H1 (cell line): ENCODE measurements around the gene PLIN4. TPM values are rescaled to one million over a fixed set of nuclear protein-coding genes. Genes with fewer than 3 reads are reported as not detected.

Experiments
- CHD2 ChIP-seq: IDR thresholded peaks from 2 replicates; pipeline ENCODE4 v1.6.1; 2012; ENCODE audit warnings: low read length, improper control_type of control experiment
- CTBP2 ChIP-seq: IDR thresholded peaks from 2 replicates; pipeline ENCODE4 v1.7.0; 2011; ENCODE audit warnings: borderline replicate concordance, mild to moderate bottlenecking, moderate library complexity, mixed read lengths, low read length; ENCODE audit not compliant: insufficient read depth, insufficient read length
- GABPA ChIP-seq: IDR thresholded peaks from 2 replicates; pipeline ENCODE4 v1.6.1; 2011; ENCODE audit warnings: mild to moderate bottlenecking, low read length, moderate library complexity, borderline replicate concordance; ENCODE audit not compliant: insufficient read depth
- HDAC2 ChIP-seq, 2 experiments: fragments of 300-600 bp in 1 of 2; sonication (generic) in 1 of 2; IDR thresholded peaks; 2 replicates each; pipeline ENCODE4 v1.6.1; 2011 to 2012; ENCODE audit warnings: low read depth in 2 of 2, low read length in 2 of 2, mild to moderate bottlenecking in 2 of 2, moderate library complexity in 2 of 2, borderline replicate concordance in 1 of 2, inconsistent platforms in 1 of 2
- JUND ChIP-seq: IDR thresholded peaks from 2 replicates; pipeline ENCODE4 v1.6.1; 2011; ENCODE audit warnings: mild to moderate bottlenecking, improper control_type of control experiment, low read length
- NANOG ChIP-seq: IDR thresholded peaks from 2 replicates; pipeline ENCODE4 v1.6.1; 2011; ENCODE audit warnings: low read length, low read depth, mild to moderate bottlenecking, inconsistent platforms; ENCODE audit not compliant: insufficient read depth, poor library complexity, severe bottlenecking
- RXRA ChIP-seq: IDR thresholded peaks from 2 replicates; pipeline ENCODE4 v1.6.1; 2011; ENCODE audit warnings: low read depth, mild to moderate bottlenecking, low read length, moderate library complexity; ENCODE audit not compliant: insufficient read depth
- SP1 ChIP-seq: IDR thresholded peaks from 2 replicates; pipeline ENCODE4 v1.6.1; 2011; ENCODE audit warnings: low read depth, low read length
- polyA plus RNA-seq, 7 experiments: library from polyadenylated mRNA; depleted of rRNA in 3 of 7; stranded (reverse) in 5 of 7; unstranded in 2 of 7; fragments of >200 nt in 5 of 7; fragments of 200-250 nt in 2 of 7; gene quantifications; 1 replicate in 5 of 7; 2 replicates in 1 of 7; 4 replicates in 1 of 7; pipeline versions ENCODE4 v1.2.1 to v1.2.3, GENCODE V29; 2011 to 2013; ENCODE audit warnings: missing spikeins in 2 of 7, mixed read lengths in 2 of 7
- total RNA-seq: library from RNA; stranded (reverse); fragmentation: NEBNext Ultra II Directional; extraction: Animal tissue kit (Norgen Biotek cat#: 25700); gene quantifications from 2 replicates; pipeline ENCODE4 v1.2.1, GENCODE V29; 2021
- TF ChIP-seq, protein P1 (sequence below): IDR thresholded peaks from 2 replicates; pipeline ENCODE4 v1.6.1; 2012; ENCODE audit warnings: inconsistent platforms
- TF ChIP-seq, protein P2 (sequence below): IDR thresholded peaks from 2 replicates; pipeline ENCODE4 v1.6.1; 2012; ENCODE audit warnings: inconsistent platforms

Gene PLIN4
- total and polyA plus RNA-seq, 2 of the 8 experiments (the other 6 are each of a cell fraction or from before 2014, with no cell fraction given) = 0.35 to 0.45 TPM

DNA sequence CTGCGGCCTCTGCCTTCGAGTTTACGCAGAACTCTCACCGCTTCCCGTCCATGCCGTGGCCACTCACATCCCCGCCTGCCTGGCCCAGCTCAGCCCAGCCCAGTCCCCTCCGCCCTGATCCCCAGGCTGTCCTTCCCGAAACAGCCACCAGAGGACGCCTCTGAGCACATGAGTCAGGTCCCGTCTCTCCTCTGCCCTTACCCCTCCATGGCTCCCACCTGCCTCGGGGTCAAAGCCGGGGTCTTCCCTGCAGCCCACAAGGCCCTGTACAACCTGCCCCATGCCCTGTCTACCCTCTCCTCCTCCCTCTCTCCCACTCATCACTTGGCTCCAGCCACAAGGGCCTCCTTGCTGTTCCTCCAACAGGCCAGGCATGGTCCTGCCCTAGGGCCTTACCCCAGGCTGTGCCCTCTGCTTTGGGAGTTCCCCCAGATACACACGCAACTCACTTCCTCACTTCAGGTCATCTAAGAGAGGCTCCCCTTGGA is 49.3 kb upstream of the PLIN4 start (continued):
- TF ChIP-seq HDAC2 (IDR thresholded peaks at IDR 0.05; ENCODE audit: borderline replicate concordance in 1 of 2, low read depth in 2 of 2, low read length in 2 of 2) (peak in 1 of 2 experiments; percentile 98; a peak in 2 of 4 replicates), CHD2 (no peak), SP1 (no peak), NANOG (no peak), CTBP2 (no peak), RXRA (no peak), JUND (peak; percentile 71; the same call in 1 of the 2 replicates), GABPA (no peak; the same call in 1 of the 2 replicates)
- TF ChIP-seq, protein P1, sequence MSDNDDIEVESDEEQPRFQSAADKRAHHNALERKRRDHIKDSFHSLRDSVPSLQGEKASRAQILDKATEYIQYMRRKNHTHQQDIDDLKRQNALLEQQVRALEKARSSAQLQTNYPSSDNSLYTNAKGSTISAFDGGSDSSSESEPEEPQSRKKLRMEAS = peak; percentile 71
- TF ChIP-seq, protein P2, sequence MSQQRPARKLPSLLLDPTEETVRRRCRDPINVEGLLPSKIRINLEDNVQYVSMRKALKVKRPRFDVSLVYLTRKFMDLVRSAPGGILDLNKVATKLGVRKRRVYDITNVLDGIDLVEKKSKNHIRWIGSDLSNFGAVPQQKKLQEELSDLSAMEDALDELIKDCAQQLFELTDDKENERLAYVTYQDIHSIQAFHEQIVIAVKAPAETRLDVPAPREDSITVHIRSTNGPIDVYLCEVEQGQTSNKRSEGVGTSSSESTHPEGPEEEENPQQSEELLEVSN = no peak
- TF ChIP-seq, all 59 proteins: peak for 6
